Kidney (tissue), 14 donors: ENCODE results near the gene PNPLA1. TPM values are rescaled to one million over a fixed set of nuclear protein-coding genes. Genes with fewer than 3 reads are reported as not detected.

Experiments
- DNase-seq, 5 donors: peaks; one replicate each; pipeline ENCODE4 v3.0.0-alpha.2; 2013 to 2020
- FAIRE-seq: peaks from 2 replicates; lab custom pipeline; 2012; peaks lifted over from hg19 to GRCh38; lab: Jason Lieb, UNC
- H3K27ac ChIP-seq, 2 donors: one replicate each; pipeline ENCODE4 v1.7.0; 2013; ENCODE audit warnings: low read depth in 2 of 2, low read length in 2 of 2, inconsistent platforms in 1 of 2
- H3K27me3 ChIP-seq: one replicate; pipeline ENCODE4 v1.7.1; 2013; ENCODE audit warnings: low read length, inconsistent platforms; ENCODE audit not compliant: control insufficient read depth, insufficient read depth
- H3K36me3 ChIP-seq, 3 donors: one replicate each; pipeline versions ENCODE4 v1.7.0 to v1.7.1; 2013; ENCODE audit warnings: low read length in 3 of 3, control low read depth in 1 of 3, inconsistent platforms in 1 of 3; ENCODE audit not compliant: insufficient read depth in 3 of 3, control insufficient read depth in 2 of 3
- H3K4me1 ChIP-seq, 3 donors: one replicate each; pipeline versions ENCODE4 v1.7.0 to v1.7.1; 2013; ENCODE audit warnings: low read length in 3 of 3, inconsistent platforms in 1 of 3, low read depth in 1 of 3; ENCODE audit not compliant: control insufficient read depth in 2 of 3, insufficient read depth in 2 of 3
- H3K4me3 ChIP-seq, 3 donors: one replicate each; pipeline versions ENCODE4 v1.7.0 to v1.8.1; 2013; ENCODE audit warnings: low read length in 3 of 3, control low read depth in 1 of 3, inconsistent platforms in 1 of 3
- H3K9ac ChIP-seq, 3 donors: one replicate each; pipeline versions ENCODE4 v1.7.0 to v1.7.1; 2013; ENCODE audit warnings: low read length in 3 of 3, control low read depth in 1 of 3, inconsistent platforms in 1 of 3
- H3K9me3 ChIP-seq, 3 donors: one replicate each; pipeline versions ENCODE4 v1.7.0 to v1.7.1; 2013; ENCODE audit warnings: low read length in 3 of 3, control low read depth in 1 of 3, inconsistent platforms in 1 of 3; ENCODE audit not compliant: control insufficient read depth in 2 of 3, insufficient read depth in 1 of 3
- intact Hi-C: fragments of 100-400 bp; cut with DNase I; formaldehyde crosslinking; loops from one replicate; pipeline ENCODE4 v1.11.1; 2022
- polyA plus RNA-seq: library from polyadenylated mRNA; stranded (reverse); fragments of 350-450 nt; fragmentation: Illumina TruSeq; extraction: RNeasy Lipid Tissue Mini Kit (QIAGEN cat#74804); gene quantifications from one replicate; pipeline ENCODE4 v1.2.3, GENCODE V29; 2014; ENCODE audit warnings: low read depth, low replicate concordance; ENCODE audit not compliant: insufficient read depth
- total RNA-seq: library from RNA; stranded (reverse); fragmentation: NEBNext Ultra II Directional; extraction: Animal tissue kit (Norgen Biotek cat#: 25700); gene quantifications from one replicate; pipeline ENCODE4 v1.2.1, GENCODE V29; 2021
- TF ChIP-seq, protein P1 (sequence below): IDR thresholded peaks from 3 replicates; pipeline ENCODE4 v1.5.1; 2012; ENCODE audit warnings: mild to moderate bottlenecking, moderate library complexity, borderline replicate concordance; ENCODE audit not compliant: insufficient read depth; ENCODE audit errors: extremely low read depth
- donor health status: control.
- donor health status: control.
- donor health status: control.
- donor health status: control.
- donor health status: control.
- donor health status: DM: yes; HTN: yes; CAD: no.
- donor health status: Normal renal cell carcinoma (clear cell type).

Gene PNPLA1
- total and polyA plus RNA-seq, 2 donors from 2014 or later, result 0.19 to 1.2 TPM

DNA sequence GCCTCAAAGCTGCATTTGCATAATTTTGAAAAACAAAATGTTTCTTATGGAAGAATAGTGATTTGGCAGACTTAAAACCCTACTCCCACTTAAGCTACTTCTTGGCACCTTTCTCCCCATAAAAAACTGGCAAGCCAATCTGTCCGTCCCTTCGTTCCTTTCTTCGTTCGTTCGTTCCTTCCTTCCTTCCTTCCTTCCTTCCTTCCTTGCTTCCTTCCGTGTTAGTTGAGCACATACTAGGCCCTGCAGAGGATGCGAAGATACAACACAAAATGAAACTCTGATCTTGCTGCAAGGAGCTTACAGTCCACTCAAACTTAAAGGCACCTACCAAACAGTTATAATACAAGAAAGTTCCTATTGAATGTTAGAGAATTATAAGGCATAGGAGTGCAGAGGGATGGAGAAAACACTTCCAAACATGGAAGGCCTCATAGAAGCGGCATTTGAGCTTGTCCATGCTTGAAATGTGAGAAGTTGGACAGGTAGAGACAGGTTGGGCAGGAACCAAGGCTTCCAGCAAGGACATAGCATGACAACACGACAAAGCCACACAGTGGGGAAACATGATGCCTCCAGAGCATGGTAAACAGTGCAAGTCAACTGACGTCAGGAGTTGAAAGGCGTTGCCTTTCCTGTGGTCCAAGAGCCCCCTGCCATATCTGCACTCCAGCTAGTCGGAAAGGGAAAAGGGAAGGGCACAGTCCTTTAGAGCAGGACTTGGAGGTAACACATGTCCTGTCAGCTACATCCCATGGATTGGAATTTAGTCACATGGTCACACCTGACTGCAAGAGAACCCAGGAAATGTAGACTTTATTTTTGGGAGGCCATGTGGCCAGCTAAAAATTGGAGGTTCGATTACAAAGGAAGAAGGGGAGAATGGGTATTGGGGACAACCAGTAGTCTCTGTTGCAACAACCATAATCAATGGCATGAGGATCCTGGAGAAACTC, 7.0 kb downstream of the PNPLA1 start:
- Histone ChIP-seq H3K27ac (no peak overlapping the region), H3K9me3 (no peaks in the 10 kb centered on the region), H3K27me3 (no peaks in the 10 kb centered on the region), H3K36me3 (no peaks in the 10 kb centered on the region), H3K9ac (no peak overlapping the region), H3K4me1 (no peaks in the 10 kb centered on the region), H3K4me3 (no peak overlapping the region)
- DNase-seq, result no peak
- TF ChIP-seq, protein P1, sequence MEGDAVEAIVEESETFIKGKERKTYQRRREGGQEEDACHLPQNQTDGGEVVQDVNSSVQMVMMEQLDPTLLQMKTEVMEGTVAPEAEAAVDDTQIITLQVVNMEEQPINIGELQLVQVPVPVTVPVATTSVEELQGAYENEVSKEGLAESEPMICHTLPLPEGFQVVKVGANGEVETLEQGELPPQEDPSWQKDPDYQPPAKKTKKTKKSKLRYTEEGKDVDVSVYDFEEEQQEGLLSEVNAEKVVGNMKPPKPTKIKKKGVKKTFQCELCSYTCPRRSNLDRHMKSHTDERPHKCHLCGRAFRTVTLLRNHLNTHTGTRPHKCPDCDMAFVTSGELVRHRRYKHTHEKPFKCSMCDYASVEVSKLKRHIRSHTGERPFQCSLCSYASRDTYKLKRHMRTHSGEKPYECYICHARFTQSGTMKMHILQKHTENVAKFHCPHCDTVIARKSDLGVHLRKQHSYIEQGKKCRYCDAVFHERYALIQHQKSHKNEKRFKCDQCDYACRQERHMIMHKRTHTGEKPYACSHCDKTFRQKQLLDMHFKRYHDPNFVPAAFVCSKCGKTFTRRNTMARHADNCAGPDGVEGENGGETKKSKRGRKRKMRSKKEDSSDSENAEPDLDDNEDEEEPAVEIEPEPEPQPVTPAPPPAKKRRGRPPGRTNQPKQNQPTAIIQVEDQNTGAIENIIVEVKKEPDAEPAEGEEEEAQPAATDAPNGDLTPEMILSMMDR, result no peak
- FAIRE-seq, result no peak
- intact Hi-C loops, result no loop called here

DNA sequence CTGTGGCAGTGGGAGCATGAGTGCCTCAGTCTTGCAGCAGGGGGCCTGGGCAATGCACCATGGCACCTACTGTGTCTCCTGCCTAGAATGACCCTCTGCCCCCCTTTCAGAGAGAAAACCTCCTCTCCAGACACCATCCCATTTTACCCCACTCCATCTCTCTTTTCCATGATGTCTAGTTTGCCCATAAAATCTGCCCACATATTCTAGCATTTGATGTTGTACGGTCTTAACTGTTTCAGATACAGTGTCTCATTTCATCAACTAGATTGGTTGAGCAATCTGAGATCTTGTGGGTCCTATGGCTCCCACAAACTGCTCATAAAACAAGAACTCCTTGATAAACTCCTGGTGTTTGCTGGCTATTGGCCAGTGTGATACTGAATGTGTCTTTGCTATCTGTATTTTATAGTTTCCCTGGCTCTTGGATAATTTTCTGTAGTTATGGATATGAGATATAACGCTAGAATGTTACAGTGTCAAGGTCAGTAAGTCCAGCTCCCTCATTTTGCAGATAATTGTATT, 8.1 kb downstream of the PNPLA1 start:
- Histone ChIP-seq H3K4me1 (no peaks in the 10 kb centered on the region), H3K4me3 (no peak overlapping the region), H3K9ac (no peak overlapping the region), H3K27me3 (no peaks in the 10 kb centered on the region), H3K9me3 (no peaks in the 10 kb centered on the region), H3K27ac (no peak overlapping the region), H3K36me3 (no peaks in the 10 kb centered on the region)
- DNase-seq, result no peak
- intact Hi-C loops, result no loop called here
- TF ChIP-seq, protein P1, result no peak
- FAIRE-seq, result no peak

DNA sequence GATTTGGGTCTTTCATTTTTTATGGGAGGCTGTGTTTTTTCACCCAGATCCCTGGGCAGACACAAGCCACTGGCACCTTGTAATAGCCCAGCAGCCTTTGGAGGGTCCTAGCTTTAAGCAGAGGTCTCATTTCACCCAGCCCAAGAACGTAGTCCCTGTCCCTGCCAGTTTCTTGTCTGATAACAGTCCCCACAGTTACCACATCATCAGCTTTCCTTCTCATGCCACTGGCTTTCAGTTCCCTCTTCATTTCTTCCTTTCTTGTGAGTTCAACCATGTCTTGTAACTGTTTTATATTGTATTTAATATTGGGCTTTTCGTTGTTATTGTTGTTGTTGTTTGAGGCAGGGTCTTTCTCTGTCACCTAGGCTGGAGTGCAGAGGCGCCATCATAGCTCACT, 10.6 kb downstream of the PNPLA1 start:
- intact Hi-C loops, result no loop called here
- H3K4me3 ChIP-seq, result no peak overlapping the region
- H3K27ac ChIP-seq, result no peak overlapping the region
- peaks cover 4% of the 10 kb centered on the region for H3K27me3 ChIP-seq
- no peaks in the 10 kb centered on the region for H3K4me1 ChIP-seq
- no peak for DNase-seq
- TF ChIP-seq, protein P1, result no peak
- H3K9ac ChIP-seq, result no peak overlapping the region
- FAIRE-seq, result no peak
- H3K36me3 ChIP-seq, result no peaks in the 10 kb centered on the region
- H3K9me3 ChIP-seq, result no peaks in the 10 kb centered on the region
